Choroid plexus epithelial cell (primary cell): Measurements from ENCODE around the gene RASD2.

Experiments
- DNase-seq: peaks from one replicate; pipeline ENCODE4 v3.0.0-alpha.2; 2010; ENCODE audit warnings: low read depth
- H3K4me3 ChIP-seq: 2 replicates; pipeline ENCODE4 v1.5.1; 2011; ENCODE audit warnings: low read depth, mild to moderate bottlenecking, control low read depth, low read length, moderate library complexity
- CTCF ChIP-seq: conservative IDR thresholded peaks from 2 replicates; pipeline ENCODE4 v1.5.1; 2011; ENCODE audit warnings: low read depth, mild to moderate bottlenecking, control low read depth, inconsistent platforms, low read length, moderate library complexity

Gene RASD2

GRCh38 chr22:35593891-35594470, 53.4 kb downstream of the RASD2 start:
- DNase-seq, result no peak
- no peak for TF ChIP-seq CTCF

GRCh38 chr22:35594686-35595085, 54.1 kb downstream of the RASD2 start:
- DNase-seq, result no peak
- no peak overlapping the region for H3K4me3 ChIP-seq
- TF ChIP-seq CTCF, result no peak

More at GRCh38 chr22:35593891-35594470, 53.4 kb downstream of the RASD2 start:
- no peak overlapping the region for H3K4me3 ChIP-seq

GRCh38 chr22:35596821-35597220, 56.2 kb downstream of the RASD2 start:
- no peak overlapping the region for H3K4me3 ChIP-seq
- DNase-seq, result no peak
- no peak for TF ChIP-seq CTCF

GRCh38 chr22:35597692-35598395, 57.2 kb downstream of the RASD2 start:
- no peak for TF ChIP-seq CTCF
- DNase-seq, result no peak
- H3K4me3 ChIP-seq, result no peak overlapping the region

GRCh38 chr22:35598396-35598710, 57.7 kb downstream of the RASD2 start:
- no peak for TF ChIP-seq CTCF
- H3K4me3 ChIP-seq, result no peak overlapping the region
- DNase-seq, result no peak

GRCh38 chr22:35599364-35599763, 58.7 kb downstream of the RASD2 start:
- no peak overlapping the region for H3K4me3 ChIP-seq
- no peak for DNase-seq
- TF ChIP-seq CTCF, result no peak

- DNase-seq, result no peak
- H3K4me3 ChIP-seq, result no peak overlapping the region
- TF ChIP-seq CTCF, result no peak
Observed at GRCh38 chr22:35600476-35600875, 59.8 kb downstream of the RASD2 start.
